Colonic mucosa (tissue), 4 donors: ENCODE results near the gene FGF19. TPM values are rescaled to one million over a fixed set of nuclear protein-coding genes. Genes with fewer than 3 reads are reported as not detected.

Source experiments
- DNase-seq: peaks from one replicate; pipeline ENCODE4 v3.0.0-alpha.2; 2020
- H3K27ac ChIP-seq: fragments of 200-600 bp; one replicate; pipeline ENCODE4 v1.8.0; 2021
- H3K27me3 ChIP-seq: fragments of 200-600 bp; one replicate; pipeline ENCODE4 v1.8.0; 2021
- H3K36me3 ChIP-seq: fragments of 200-600 bp; one replicate; pipeline ENCODE4 v1.8.0; 2021
- H3K4me1 ChIP-seq: fragments of 200-600 bp; one replicate; pipeline ENCODE4 v1.8.0; 2021; ENCODE audit warnings: mild to moderate bottlenecking
- H3K4me3 ChIP-seq: fragments of 200-600 bp; one replicate; pipeline ENCODE4 v1.8.0; 2021
- H3K9ac ChIP-seq, 2 donors: one replicate each; pipeline ENCODE4 v1.7.0; 2013; ENCODE audit warnings: control low read depth in 2 of 2, low read depth in 2 of 2, low read length in 2 of 2
- H3K9me3 ChIP-seq: fragments of 200-600 bp; one replicate; pipeline ENCODE4 v1.8.0; 2021
- CTCF ChIP-seq: fragments of 200-600 bp; IDR thresholded peaks from one replicate; pipeline ENCODE4 v1.8.0; 2022; ENCODE audit warnings: antibody characterized with exemption, mild to moderate bottlenecking
- intact Hi-C: fragments of 100-400 bp; cut with DNase I; formaldehyde crosslinking; loops from one replicate; pipeline ENCODE4 v1.14.1; 2022
- total RNA-seq, 2 donors: library from RNA; stranded (reverse); fragmentation: NEBNext Ultra II Directional in 1 of 2; extraction: Animal tissue kit (Norgen Biotek cat#: 25700) in 1 of 2; gene quantifications; one replicate each; pipeline ENCODE4 v1.2.1, GENCODE V29; 2021
- donor health status: healthy.
- donor health status: DM: no; HTN: no; CAD: no.
- donor health status: DM: no; HTN: no; CAD: no.

FGF19 gene
- total RNA-seq, 2 donors from 2014 or later = 0.22 TPM; not detected in 1

- no peaks in the 10 kb centered on the region for H3K9me3 ChIP-seq
- intact Hi-C loops = no loop called here
- no peak overlapping the region for H3K27ac ChIP-seq
- TF ChIP-seq CTCF = no peak
- peaks cover 10% of the 10 kb centered on the region for H3K4me1 ChIP-seq
- H3K9ac ChIP-seq = no peak overlapping the region
- H3K4me3 ChIP-seq = no peak overlapping the region
- no peaks in the 10 kb centered on the region for H3K36me3 ChIP-seq
- DNase-seq = peak; percentile 55
- peaks cover 31% of the 10 kb centered on the region for H3K27me3 ChIP-seq
These were observed 3.4 kb upstream of the FGF19 start for GRCh38 chr11:69707176-69707575.

DNA sequence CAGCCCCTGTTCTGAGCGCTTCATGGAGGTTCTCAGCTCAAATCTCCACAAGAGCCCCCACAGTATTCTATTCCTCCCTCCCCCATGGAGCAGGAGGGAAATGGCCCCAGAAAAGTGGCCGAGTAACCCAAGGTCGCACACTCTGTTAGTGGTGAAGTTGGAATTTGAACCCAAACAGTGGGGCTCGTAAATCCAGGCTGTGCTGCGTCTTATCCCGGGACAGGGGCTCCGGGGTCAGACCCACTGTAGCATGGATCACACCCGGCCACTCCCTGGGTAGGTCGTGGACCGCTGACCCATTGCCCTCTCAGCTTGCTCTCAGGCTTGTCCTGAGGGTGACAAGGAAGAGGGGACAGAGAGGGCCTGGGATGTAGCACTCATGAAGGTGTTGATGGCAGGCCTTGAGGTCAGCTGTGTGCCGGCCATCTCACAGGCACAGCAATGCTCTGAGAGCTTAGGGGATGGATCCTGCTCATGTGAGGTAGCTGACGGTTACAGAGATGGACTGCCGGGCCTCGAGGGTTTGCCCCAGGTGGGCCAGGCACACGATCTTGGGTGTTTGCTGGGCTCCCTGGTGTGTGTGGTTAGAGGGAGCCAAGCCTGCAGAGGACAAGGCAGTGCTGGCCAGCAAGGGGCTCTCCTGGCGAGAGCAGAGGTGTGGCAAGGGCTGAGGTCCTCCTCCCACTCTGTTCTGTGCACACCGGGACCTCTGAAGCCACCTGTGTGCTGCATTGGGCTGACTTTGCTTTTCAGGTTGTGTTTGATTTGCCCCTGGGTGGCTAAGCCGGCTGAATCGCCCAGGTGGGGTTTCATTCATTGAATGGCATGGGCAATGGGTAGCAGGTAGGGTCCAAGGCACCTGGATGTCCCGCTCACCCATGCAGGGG, 2.3 kb upstream of the FGF19 start:
- Histone ChIP-seq H3K9ac (no peak overlapping the region), H3K9me3 (no peaks in the 10 kb centered on the region), H3K4me1 (peaks cover 10% of the 10 kb centered on the region), H3K36me3 (no peaks in the 10 kb centered on the region), H3K27ac (no peak overlapping the region), H3K27me3 (peaks cover 41% of the 10 kb centered on the region), H3K4me3 (no peak overlapping the region)
- DNase-seq = peak; percentile 66
- intact Hi-C loops = no loop called here
- no peak for TF ChIP-seq CTCF

DNA sequence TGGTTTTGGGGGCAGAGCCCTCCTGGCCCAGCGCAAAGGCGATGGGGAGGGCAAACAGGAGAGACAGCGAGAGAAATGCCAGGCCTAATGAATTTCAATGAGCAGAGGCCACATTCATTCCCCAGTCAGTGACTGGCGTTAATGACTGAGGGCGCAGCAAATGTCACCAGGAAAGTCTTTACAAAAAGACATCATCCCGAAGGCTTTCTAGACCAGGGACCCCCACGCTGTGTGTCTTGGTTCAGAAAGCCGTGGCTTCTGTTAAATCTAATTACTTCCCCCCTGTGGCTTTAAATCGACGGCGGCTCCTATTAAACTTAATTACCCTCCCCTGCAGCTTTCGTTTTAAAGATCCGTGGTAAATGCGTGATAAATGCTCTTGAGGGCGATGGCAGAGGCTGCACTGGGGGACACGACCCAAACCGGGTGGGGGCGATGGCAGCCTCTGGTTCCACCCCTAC, 1.6 kb upstream of the FGF19 start:
- peaks cover 43% of the 10 kb centered on the region for H3K27me3 ChIP-seq
- no peak overlapping the region for H3K9ac ChIP-seq
- no peaks in the 10 kb centered on the region for H3K36me3 ChIP-seq
- intact Hi-C loops = no loop called here
- H3K27ac ChIP-seq = no peak overlapping the region
- peaks cover 10% of the 10 kb centered on the region for H3K4me1 ChIP-seq
- no peaks in the 10 kb centered on the region for H3K9me3 ChIP-seq
- DNase-seq = no peak
- no peak overlapping the region for H3K4me3 ChIP-seq
- TF ChIP-seq CTCF = no peak

DNA sequence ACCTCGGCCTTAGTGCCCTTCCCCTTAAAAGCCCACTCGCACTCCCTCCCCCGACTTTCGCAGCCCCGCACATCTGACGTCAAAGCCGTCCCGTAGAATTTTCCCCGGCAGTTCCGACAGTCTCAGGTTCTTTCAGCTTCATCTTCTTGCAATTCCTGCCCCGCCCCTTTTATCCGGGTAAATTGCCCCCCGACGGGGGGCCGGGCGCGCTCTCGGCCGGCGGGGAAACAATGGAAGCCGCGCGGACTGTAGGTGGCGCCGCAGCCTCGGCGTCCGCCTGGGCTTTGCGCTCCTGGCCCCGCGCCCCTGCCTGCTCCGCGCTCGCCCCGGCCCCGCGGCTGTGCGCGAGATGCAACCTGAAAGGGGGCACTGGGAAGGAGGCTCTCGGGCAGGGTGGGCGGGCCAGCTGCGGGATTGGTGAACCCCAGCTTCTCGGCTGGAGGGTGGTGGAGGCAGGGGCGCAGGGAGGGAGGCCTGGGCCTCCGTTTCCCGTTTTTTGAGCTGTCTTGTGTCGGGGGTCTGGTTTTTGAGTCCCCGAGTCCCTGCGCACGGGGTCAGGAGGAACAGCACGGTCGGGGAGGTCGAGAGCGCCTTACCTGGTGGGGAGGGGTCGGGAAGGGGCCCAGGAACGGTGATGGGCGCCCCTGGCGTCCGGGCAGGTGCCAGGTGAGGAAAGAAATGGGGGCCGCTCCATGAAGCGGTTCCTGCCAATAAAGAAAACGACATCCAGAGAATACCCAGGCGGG, 859 bp upstream of the FGF19 start:
- intact Hi-C loops = loop anchor here (5.0 kb wide), 1 partner anchor 183 kb away; no protein-coding TSS in a partner anchor
- Histone ChIP-seq H3K9me3 (no peaks in the 10 kb centered on the region), H3K4me3 (no peak overlapping the region), H3K9ac (no peak overlapping the region), H3K27ac (no peak overlapping the region), H3K4me1 (peaks cover 10% of the 10 kb centered on the region), H3K36me3 (no peaks in the 10 kb centered on the region), H3K27me3 (peaks cover 43% of the 10 kb centered on the region)
- DNase-seq = no peak
- TF ChIP-seq CTCF = peak; percentile 35

DNA sequence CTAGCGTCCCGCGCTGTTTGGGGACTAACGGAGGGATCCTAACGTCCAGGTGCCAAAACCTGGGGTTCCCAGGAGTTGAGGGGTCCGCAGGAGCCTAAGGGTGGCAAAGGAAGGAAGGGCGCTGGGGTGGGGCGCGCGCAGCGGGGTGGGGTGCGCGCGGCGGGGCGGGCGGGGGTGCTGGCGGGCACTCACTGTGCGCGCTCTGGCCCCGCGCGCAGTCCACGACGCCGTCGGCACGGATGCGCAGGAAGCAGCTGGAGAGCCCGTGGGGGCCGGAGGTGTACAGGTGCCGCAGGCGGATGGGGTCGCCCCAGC, 412 bp downstream of the FGF19 start:
- DNase-seq = no peak
- intact Hi-C loops = loop anchor here (5.0 kb wide), 1 partner anchor 184 kb away; no protein-coding TSS in a partner anchor
- Histone ChIP-seq H3K9me3 (no peaks in the 10 kb centered on the region), H3K4me3 (no peak overlapping the region), H3K9ac (no peak overlapping the region), H3K27ac (no peak overlapping the region), H3K36me3 (no peaks in the 10 kb centered on the region), H3K27me3 (peaks cover 43% of the 10 kb centered on the region), H3K4me1 (peaks cover 10% of the 10 kb centered on the region)
- no peak for TF ChIP-seq CTCF
